Neural cell (in vitro differentiated cells): ENCODE data around the gene REXO5. TPM values are rescaled to one million over a fixed set of nuclear protein-coding genes. Genes with fewer than 3 reads are reported as not detected.

Experiments used
- H2AFZ ChIP-seq: fragments of 200-600, 300-800 bp; sonication (generic), shearing (Covaris generic); 2 replicates; pipeline ENCODE4 v1.6.0; 2014; ENCODE audit warnings: low read depth, mild to moderate bottlenecking, antibody characterized with exemption, low read length, moderate library complexity
- H3F3A ChIP-seq: fragments of 200-600 bp; shearing (Covaris generic); 2 replicates; pipeline ENCODE4 v1.6.1; 2016; ENCODE audit warnings: mild to moderate bottlenecking, moderate library complexity, mixed read lengths, antibody characterized with exemption, low read length; ENCODE audit not compliant: insufficient read depth, poor library complexity, severe bottlenecking
- H3K27ac ChIP-seq: fragments of 200-600, 300-800 bp; sonication (generic), shearing (Covaris generic); 2 replicates; pipeline ENCODE4 v1.5.1; 2014; ENCODE audit warnings: mild to moderate bottlenecking, low read length, moderate library complexity
- H3K27me3 ChIP-seq: fragments of 300-800, 200-600 bp; sonication (generic), shearing (Covaris generic); 2 replicates; pipeline ENCODE4 v1.6.0; 2014; ENCODE audit warnings: mild to moderate bottlenecking, low read depth, low read length, moderate library complexity; ENCODE audit not compliant: insufficient read depth
- H3K36me3 ChIP-seq: fragments of 300-800, 200-600 bp; sonication (generic), shearing (Covaris generic); 2 replicates; pipeline ENCODE4 v1.5.1; 2014; ENCODE audit warnings: mild to moderate bottlenecking, antibody characterized with exemption, low read length, moderate library complexity; ENCODE audit not compliant: insufficient read depth
- H3K4me2 ChIP-seq: fragments of 300-800, 200-600 bp; sonication (generic), shearing (Covaris generic); 2 replicates; pipeline ENCODE4 v1.6.0; 2014; ENCODE audit warnings: mild to moderate bottlenecking, low read length
- H3K4me3 ChIP-seq: fragments of 300-800, 200-600 bp; sonication (generic), shearing (Covaris generic); 2 replicates; pipeline ENCODE4 v1.5.1; 2014; ENCODE audit warnings: mild to moderate bottlenecking, low read length, moderate library complexity
- H3K79me2 ChIP-seq: fragments of 200-600 bp; shearing (Covaris generic); replicated peaks from 2 replicates; pipeline ENCODE4 v1.6.0; 2014; ENCODE audit warnings: mild to moderate bottlenecking, low read length, moderate library complexity; ENCODE audit not compliant: insufficient read depth
- H3K9ac ChIP-seq: fragments of 300-800, 200-600 bp; sonication (generic), shearing (Covaris generic); 2 replicates; pipeline ENCODE4 v1.6.1; 2016; ENCODE audit warnings: mild to moderate bottlenecking, low read length, mixed read lengths
- H3K9me2 ChIP-seq: fragments of 200-600 bp; shearing (Covaris generic); 2 replicates; pipeline ENCODE4 v1.6.1; 2016; ENCODE audit warnings: mild to moderate bottlenecking, low read length, mixed read lengths; ENCODE audit not compliant: insufficient read depth
- H3K9me3 ChIP-seq: fragments of 200-600, 300-800 bp; sonication (generic), shearing (Covaris generic); 2 replicates; pipeline ENCODE4 v1.6.1; 2016; ENCODE audit warnings: mild to moderate bottlenecking, mixed run types, low read length, moderate library complexity, mixed read lengths
- H4K20me1 ChIP-seq: fragments of 200-600 bp; shearing (Covaris generic); 2 replicates; pipeline ENCODE4 v1.6.1; 2016; ENCODE audit warnings: mild to moderate bottlenecking, mixed run types; ENCODE audit not compliant: insufficient read depth
- EP300 ChIP-seq: fragments of 450-650 bp; conservative IDR thresholded peaks from 2 replicates; pipeline ENCODE4 v1.6.1; 2014; ENCODE audit warnings: antibody characterized with exemption, mild to moderate bottlenecking, moderate library complexity; ENCODE audit not compliant: poor library complexity, severe bottlenecking
- EZH2 ChIP-seq: fragments of 200-600, 300-800 bp; shearing (Covaris generic), sonication (generic); IDR thresholded peaks from 2 replicates; pipeline ENCODE4 v1.6.1; 2014; ENCODE audit warnings: antibody characterized with exemption, low read length, borderline replicate concordance, mild to moderate bottlenecking; ENCODE audit not compliant: insufficient read depth, poor library complexity, severe bottlenecking
- MXI1 ChIP-seq: fragments of 450-650 bp; conservative IDR thresholded peaks from 2 replicates; pipeline ENCODE4 v1.6.1; 2014; ENCODE audit warnings: antibody characterized with exemption, mild to moderate bottlenecking; ENCODE audit not compliant: poor library complexity, severe bottlenecking
- POLR2AphosphoS5 ChIP-seq: IDR thresholded peaks from 2 replicates; pipeline ENCODE4 v1.6.1; 2012
- RAD21 ChIP-seq: fragments of 450-650 bp; conservative IDR thresholded peaks from 2 replicates; pipeline ENCODE4 v1.6.1; 2014; ENCODE audit warnings: antibody characterized with exemption, mild to moderate bottlenecking, moderate library complexity
- REST ChIP-seq: IDR thresholded peaks from 2 replicates; pipeline ENCODE4 v1.6.1; 2012; ENCODE audit warnings: borderline replicate concordance
- SMC3 ChIP-seq: fragments of 450-650 bp; conservative IDR thresholded peaks from 2 replicates; pipeline ENCODE4 v1.6.1; 2014; ENCODE audit warnings: antibody characterized with exemption, mild to moderate bottlenecking, moderate library complexity; ENCODE audit not compliant: poor library complexity
- TAF1 ChIP-seq: IDR thresholded peaks from 2 replicates; pipeline ENCODE4 v1.6.1; 2012; ENCODE audit warnings: low read depth
- polyA plus RNA-seq: library from polyadenylated mRNA; depleted of rRNA; stranded (reverse); fragments of >200 nt; gene quantifications from 2 replicates; pipeline ENCODE4 v1.2.3, GENCODE V29; 2014
- TF ChIP-seq, protein P1 (sequence below): fragments of 450-650 bp; IDR thresholded peaks from 2 replicates; pipeline ENCODE4 v1.5.1; 2014; ENCODE audit warnings: antibody characterized with exemption, mild to moderate bottlenecking, moderate library complexity; ENCODE audit not compliant: poor library complexity, severe bottlenecking

REXO5 gene
- polyA plus RNA-seq, 1 donor from 2014 or later = 11.2 TPM

- H3K27me3 ChIP-seq = no peaks in the 10 kb centered on the region
- TF ChIP-seq RAD21 (no peak), EZH2 (no peak), SMC3 (no peak), POLR2AphosphoS5 (no peak), REST (no peak), MXI1 (no peak), EP300 (no peak), TAF1 (no peak)
- TF ChIP-seq, protein P1, sequence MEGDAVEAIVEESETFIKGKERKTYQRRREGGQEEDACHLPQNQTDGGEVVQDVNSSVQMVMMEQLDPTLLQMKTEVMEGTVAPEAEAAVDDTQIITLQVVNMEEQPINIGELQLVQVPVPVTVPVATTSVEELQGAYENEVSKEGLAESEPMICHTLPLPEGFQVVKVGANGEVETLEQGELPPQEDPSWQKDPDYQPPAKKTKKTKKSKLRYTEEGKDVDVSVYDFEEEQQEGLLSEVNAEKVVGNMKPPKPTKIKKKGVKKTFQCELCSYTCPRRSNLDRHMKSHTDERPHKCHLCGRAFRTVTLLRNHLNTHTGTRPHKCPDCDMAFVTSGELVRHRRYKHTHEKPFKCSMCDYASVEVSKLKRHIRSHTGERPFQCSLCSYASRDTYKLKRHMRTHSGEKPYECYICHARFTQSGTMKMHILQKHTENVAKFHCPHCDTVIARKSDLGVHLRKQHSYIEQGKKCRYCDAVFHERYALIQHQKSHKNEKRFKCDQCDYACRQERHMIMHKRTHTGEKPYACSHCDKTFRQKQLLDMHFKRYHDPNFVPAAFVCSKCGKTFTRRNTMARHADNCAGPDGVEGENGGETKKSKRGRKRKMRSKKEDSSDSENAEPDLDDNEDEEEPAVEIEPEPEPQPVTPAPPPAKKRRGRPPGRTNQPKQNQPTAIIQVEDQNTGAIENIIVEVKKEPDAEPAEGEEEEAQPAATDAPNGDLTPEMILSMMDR = no peak
- H3K4me2 ChIP-seq = no peak overlapping the region
- H3K4me3 ChIP-seq = no peak overlapping the region
- no peak overlapping the region for H2AFZ ChIP-seq
- H3K9ac ChIP-seq = no peak overlapping the region
- H3K9me2 ChIP-seq = no peaks in the 10 kb centered on the region
- no peaks in the 10 kb centered on the region for H3K9me3 ChIP-seq
- H3K27ac ChIP-seq = no peak overlapping the region
- peaks cover 15% of the 10 kb centered on the region for H3K79me2 ChIP-seq
- H3F3A ChIP-seq = no peaks in the 10 kb centered on the region
- no peaks in the 10 kb centered on the region for H4K20me1 ChIP-seq
- H3K36me3 ChIP-seq = no peaks in the 10 kb centered on the region
Measured at GRCh38 chr16:20886320-20886719, 80.0 kb downstream of the REXO5 start.

DNA sequence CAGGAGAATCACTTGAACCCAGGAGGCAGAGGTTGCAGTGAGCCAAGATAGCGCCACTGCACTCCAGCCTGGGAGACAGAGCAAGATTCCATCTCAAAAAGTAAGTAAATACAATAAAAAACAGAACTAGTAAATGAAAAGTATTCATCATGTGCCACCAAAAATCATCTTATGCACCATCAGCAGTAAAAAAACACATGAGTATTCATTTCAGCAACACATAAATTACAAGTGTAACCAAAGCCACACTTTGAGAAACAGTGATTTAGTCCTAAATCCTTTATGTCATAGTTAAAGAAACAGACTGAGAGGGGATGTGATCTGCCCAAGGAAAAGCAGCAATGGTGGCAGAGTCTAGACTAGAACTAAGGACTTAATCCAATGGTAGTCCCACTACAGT lies 80.9 kb downstream of the REXO5 start:
- TF ChIP-seq EZH2 (no peak), EP300 (no peak), MXI1 (no peak), SMC3 (no peak), REST (no peak), RAD21 (no peak), TAF1 (no peak), POLR2AphosphoS5 (no peak)
- TF ChIP-seq, protein P1 = no peak
- Histone ChIP-seq H2AFZ (no peak overlapping the region), H3K27me3 (no peaks in the 10 kb centered on the region), H4K20me1 (no peaks in the 10 kb centered on the region), H3K4me2 (no peak overlapping the region), H3K9ac (no peak overlapping the region), H3K79me2 (peaks cover 19% of the 10 kb centered on the region), H3K9me2 (no peaks in the 10 kb centered on the region), H3K36me3 (no peaks in the 10 kb centered on the region), H3K4me3 (no peak overlapping the region), H3K27ac (no peak overlapping the region), H3F3A (no peaks in the 10 kb centered on the region), H3K9me3 (no peaks in the 10 kb centered on the region)
